AG04450 (cell line): ENCODE data around the gene TMEM9. TPM values are rescaled to one million over a fixed set of nuclear protein-coding genes. Genes with fewer than 3 reads are reported as not detected.

Experiments
- CTCF ChIA-PET: fragments of 300-600, 350-600 bp; formaldehyde crosslinking; extraction: SDS; loops from one replicate; lab custom pipeline; 2022; ENCODE audit warnings: antibody characterized with exemption, inconsistent platforms; lab: Charles Lee
- POLR2A ChIA-PET: fragments of 350-600 bp; formaldehyde crosslinking; extraction: SDS; loops from one replicate; lab custom pipeline; 2021; ENCODE audit warnings: antibody characterized with exemption, inconsistent platforms; lab: Yijun Ruan, JAX
- DNase-seq: peaks from one replicate; pipeline ENCODE4 v3.0.0-alpha.2; 2011; ENCODE audit warnings: low read depth, low spot score
- H3K27ac ChIP-seq: one replicate; pipeline ENCODE4 v1.5.1; 2012; ENCODE audit warnings: low read depth, low read length, control low read depth
- H3K27me3 ChIP-seq: one replicate; pipeline ENCODE4 v1.6.0; 2012; ENCODE audit warnings: low read length; ENCODE audit not compliant: control insufficient read depth, insufficient read depth
- H3K4me3 ChIP-seq: 2 replicates; pipeline ENCODE4 v1.5.1; 2011; ENCODE audit warnings: mild to moderate bottlenecking, low read depth, low read length, control low read depth
- H3K9me3 ChIP-seq: 2 replicates; pipeline ENCODE4 v1.5.1; 2012; ENCODE audit warnings: low read length; ENCODE audit not compliant: control insufficient read depth, insufficient read depth
- polyA plus RNA-seq: library from polyadenylated mRNA; depleted of rRNA; stranded (reverse); fragments of >200 nt; gene quantifications from 2 replicates; pipeline ENCODE4 v1.2.3, GENCODE V29; 2011
- TF ChIP-seq, protein P1 (sequence below): IDR thresholded peaks from 2 replicates; pipeline ENCODE4 v1.5.1; 2011; ENCODE audit warnings: low read depth, low read length, control low read depth, inconsistent platforms

TMEM9 gene
- polyA plus RNA-seq, 1 experiment: 81.7 TPM

DNA sequence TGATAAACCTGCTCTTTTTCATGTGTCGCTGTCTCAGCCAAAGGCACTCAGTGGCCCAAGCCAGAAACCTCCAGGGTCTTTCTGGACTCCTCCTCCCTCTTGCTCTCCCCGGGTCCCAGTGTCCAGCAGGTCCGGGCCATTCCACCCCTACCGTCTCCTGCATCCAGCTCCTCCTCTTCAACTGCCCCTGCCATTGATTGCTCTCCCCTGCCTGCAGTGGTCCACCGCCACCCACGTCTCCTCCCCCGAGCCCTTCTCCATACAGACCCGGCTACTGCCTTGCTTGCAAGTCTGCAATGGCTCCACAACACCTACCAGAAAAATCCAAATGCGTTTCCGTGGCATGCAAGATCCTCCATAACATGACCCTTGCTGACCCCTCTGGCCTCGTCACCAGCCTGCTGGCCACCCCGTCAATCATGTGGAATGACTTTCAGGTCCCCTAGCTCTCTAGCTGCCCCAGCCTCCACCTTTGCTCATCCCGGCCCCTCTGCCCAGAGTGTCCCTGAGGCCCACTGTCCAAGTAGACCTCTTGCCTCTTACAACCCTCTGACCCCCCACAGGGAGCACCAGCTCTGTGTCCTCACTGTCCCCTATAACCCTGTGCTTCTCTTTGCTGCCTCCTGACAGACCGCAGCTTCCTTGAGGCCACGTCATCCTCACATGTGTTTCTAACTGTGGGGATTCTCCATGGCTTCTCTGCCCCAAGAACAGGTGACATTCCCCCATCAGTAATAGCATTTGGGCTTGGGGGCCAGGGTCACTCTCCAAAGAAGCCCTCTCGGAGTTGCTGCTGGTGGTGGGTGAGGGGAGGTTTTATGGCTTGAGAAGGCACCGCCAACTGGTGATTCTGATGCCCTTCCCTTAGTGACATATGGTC, 57.1 kb downstream of the TMEM9 start:
- CTCF ChIA-PET: interaction anchor here (1.1 to 3.3 kb wide), 3 partner anchors 11 to 125 kb away, joined by 4 to 10 read pairs (median 7); no protein-coding TSS in a partner anchor
- POLR2A ChIA-PET: no interaction called here
- H3K9me3 ChIP-seq: no peaks in the 10 kb centered on the region
- TF ChIP-seq, protein P1, sequence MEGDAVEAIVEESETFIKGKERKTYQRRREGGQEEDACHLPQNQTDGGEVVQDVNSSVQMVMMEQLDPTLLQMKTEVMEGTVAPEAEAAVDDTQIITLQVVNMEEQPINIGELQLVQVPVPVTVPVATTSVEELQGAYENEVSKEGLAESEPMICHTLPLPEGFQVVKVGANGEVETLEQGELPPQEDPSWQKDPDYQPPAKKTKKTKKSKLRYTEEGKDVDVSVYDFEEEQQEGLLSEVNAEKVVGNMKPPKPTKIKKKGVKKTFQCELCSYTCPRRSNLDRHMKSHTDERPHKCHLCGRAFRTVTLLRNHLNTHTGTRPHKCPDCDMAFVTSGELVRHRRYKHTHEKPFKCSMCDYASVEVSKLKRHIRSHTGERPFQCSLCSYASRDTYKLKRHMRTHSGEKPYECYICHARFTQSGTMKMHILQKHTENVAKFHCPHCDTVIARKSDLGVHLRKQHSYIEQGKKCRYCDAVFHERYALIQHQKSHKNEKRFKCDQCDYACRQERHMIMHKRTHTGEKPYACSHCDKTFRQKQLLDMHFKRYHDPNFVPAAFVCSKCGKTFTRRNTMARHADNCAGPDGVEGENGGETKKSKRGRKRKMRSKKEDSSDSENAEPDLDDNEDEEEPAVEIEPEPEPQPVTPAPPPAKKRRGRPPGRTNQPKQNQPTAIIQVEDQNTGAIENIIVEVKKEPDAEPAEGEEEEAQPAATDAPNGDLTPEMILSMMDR: no peak
- H3K27me3 ChIP-seq: peaks cover 64% of the 10 kb centered on the region
- no peak for DNase-seq
- no peak overlapping the region for H3K4me3 ChIP-seq
- no peak overlapping the region for H3K27ac ChIP-seq

DNA sequence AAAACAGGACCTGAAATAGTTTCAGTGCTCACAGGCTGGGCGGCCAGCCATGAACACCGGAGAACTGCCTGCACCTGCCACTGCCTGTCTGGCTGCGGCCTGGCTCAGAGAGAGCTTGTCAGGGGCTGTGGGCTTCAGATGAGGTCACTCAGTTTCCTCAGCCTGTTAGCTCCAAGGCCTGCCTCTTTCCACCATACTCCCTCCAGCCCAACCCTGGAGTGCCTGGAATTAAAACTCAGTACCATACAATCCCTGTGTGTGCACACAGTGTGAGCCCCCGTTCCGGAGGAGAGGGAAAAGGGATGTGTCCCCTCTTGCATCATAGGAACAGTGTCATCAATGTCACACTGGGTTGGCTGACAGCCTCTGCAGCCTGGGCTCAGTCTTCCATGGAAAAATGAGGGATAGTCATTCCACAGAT, 58.2 kb downstream of the TMEM9 start:
- CTCF ChIA-PET: interaction anchor here (2.1 kb wide), 1 partner anchor 10 kb away, joined by 7 read pairs; no protein-coding TSS in a partner anchor
- H3K9me3 ChIP-seq: no peaks in the 10 kb centered on the region; the same call in 1 of the 2 replicates
- TF ChIP-seq, protein P1: no peak
- POLR2A ChIA-PET: no interaction called here
- H3K4me3 ChIP-seq: no peak overlapping the region
- no peak for DNase-seq
- no peak overlapping the region for H3K27ac ChIP-seq
- H3K27me3 ChIP-seq: peaks cover 66% of the 10 kb centered on the region

DNA sequence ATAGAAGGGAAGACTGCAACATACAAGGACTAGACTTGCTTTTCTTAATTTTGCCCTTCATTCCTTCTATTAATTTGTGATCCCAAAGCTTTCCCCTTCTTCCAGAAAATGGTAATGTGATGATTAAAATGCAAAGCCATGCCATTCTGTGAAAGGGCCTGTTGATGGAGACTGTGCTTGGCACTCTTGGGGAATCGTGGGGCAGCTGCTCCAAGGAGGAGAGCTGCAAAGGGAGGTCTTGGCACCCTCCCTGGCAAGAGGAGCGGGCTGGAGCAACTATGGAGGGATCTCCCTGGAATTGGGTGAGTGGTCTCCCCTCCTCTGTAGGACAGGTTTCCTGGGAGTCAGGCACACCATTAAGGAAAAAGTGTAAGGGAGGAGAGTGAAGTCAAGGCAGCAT, 58.7 kb downstream of the TMEM9 start:
- Histone ChIP-seq H3K4me3 (no peak overlapping the region), H3K27ac (no peak overlapping the region), H3K9me3 (no peaks in the 10 kb centered on the region; the same call in 1 of the 2 replicates), H3K27me3 (peaks cover 65% of the 10 kb centered on the region)
- no peak for DNase-seq
- TF ChIP-seq, protein P1: no peak
- POLR2A ChIA-PET: no interaction called here
- CTCF ChIA-PET: interaction anchor here (2.1 kb wide), 1 partner anchor 10 kb away, joined by 7 read pairs; no protein-coding TSS in a partner anchor

DNA sequence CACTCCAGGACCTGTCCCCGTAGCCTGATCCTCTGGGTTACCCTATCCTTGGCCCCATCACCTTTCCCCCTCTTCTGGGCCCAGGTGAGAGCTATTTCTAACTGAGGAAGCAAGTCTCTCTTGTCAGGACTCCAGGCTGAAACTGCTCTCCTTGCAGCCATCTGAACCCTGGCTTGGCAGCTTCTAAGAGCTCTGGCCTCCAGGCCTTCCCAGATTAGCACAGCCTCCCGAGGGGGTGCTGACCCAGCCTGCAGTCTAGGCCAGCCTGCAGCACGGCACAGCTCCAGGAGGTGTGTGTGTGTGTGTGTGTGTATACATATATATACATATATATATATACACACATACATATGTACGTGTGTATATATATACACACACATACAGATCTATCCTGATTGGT, 59.4 kb downstream of the TMEM9 start:
- Histone ChIP-seq H3K4me3 (no peak overlapping the region), H3K27ac (no peak overlapping the region), H3K27me3 (peaks cover 65% of the 10 kb centered on the region), H3K9me3 (no peaks in the 10 kb centered on the region; the same call in 1 of the 2 replicates)
- ChIA-PET CTCF (interaction anchor here (1.2 to 2.1 kb wide), 2 partner anchors 9 kb away, joined by 3 to 7 read pairs; no protein-coding TSS in a partner anchor), POLR2A (no interaction called here)
- TF ChIP-seq, protein P1: no peak
- DNase-seq: no peak

DNA sequence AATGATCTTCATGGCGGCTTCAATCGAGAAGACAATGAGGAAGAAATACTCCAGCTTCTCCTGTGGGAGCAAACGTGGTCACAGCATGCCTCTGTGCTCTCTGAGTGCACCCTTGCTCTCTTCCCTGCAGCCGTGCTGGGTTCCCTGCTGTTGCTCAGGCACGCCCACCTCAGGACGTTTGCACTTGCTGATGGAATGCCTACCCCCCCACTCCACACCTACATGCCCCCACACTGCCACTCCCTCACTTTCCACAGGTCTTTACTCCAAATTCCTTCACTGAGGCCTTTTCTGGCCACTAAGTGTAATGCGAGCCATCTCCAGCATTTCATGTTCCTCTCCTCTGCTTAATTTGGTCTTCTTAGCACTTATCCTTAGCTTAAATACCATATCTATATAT, 60.3 kb downstream of the TMEM9 start:
- H3K9me3 ChIP-seq: no peaks in the 10 kb centered on the region; the same call in 1 of the 2 replicates
- no peak overlapping the region for H3K27ac ChIP-seq
- DNase-seq: no peak
- POLR2A ChIA-PET: no interaction called here
- CTCF ChIA-PET: interaction anchor here (1.2 kb wide), 1 partner anchor 8 kb away, joined by 3 read pairs; no protein-coding TSS in a partner anchor
- TF ChIP-seq, protein P1: no peak
- H3K27me3 ChIP-seq: peaks cover 66% of the 10 kb centered on the region
- no peak overlapping the region for H3K4me3 ChIP-seq
